Smooth muscle cell (in vitro differentiated cells): ENCODE measurements around the gene SORCS2. TPM values are rescaled to one million over a fixed set of nuclear protein-coding genes. Genes with fewer than 3 reads are reported as not detected.

ENCODE experiments used
- DNase-seq: peaks from one replicate; lab custom pipeline; 2025; ENCODE audit not compliant: unreplicated experiment; lab: John Stamatoyannopoulos, UW
- H2AFZ ChIP-seq: fragments of 200-600 bp; sonication (generic); 2 replicates; pipeline ENCODE4 v1.6.0; 2016; ENCODE audit warnings: antibody characterized with exemption, low read depth, mild to moderate bottlenecking
- H3F3A ChIP-seq: fragments of 200-600 bp; sonication (generic); 2 replicates; pipeline ENCODE4 v1.6.0; 2017; ENCODE audit warnings: antibody characterized with exemption, low read depth
- H3K27ac ChIP-seq: fragments of 200-600 bp; sonication (generic); 2 replicates; pipeline ENCODE4 v1.5.1; 2016; ENCODE audit warnings: low read depth, mild to moderate bottlenecking
- H3K27me3 ChIP-seq: fragments of 200-600 bp; sonication (generic); 2 replicates; pipeline ENCODE4 v1.6.1; 2016; ENCODE audit warnings: low read depth, mild to moderate bottlenecking
- H3K36me3 ChIP-seq: fragments of 200-600 bp; sonication (generic); 2 replicates; pipeline ENCODE4 v1.5.1; 2016; ENCODE audit warnings: low read depth
- H3K4me1 ChIP-seq: fragments of 200-600 bp; sonication (generic); 2 replicates; pipeline ENCODE4 v1.5.1; 2016; ENCODE audit warnings: low read depth
- H3K4me2 ChIP-seq: fragments of 200-600 bp; sonication (generic); 2 replicates; pipeline ENCODE4 v1.6.0; 2016; ENCODE audit warnings: mild to moderate bottlenecking
- H3K4me3 ChIP-seq: fragments of 200-600 bp; sonication (generic); 2 replicates; pipeline ENCODE4 v1.5.1; 2016; ENCODE audit warnings: mild to moderate bottlenecking
- H3K79me2 ChIP-seq: fragments of 200-600 bp; sonication (generic); 2 replicates; pipeline ENCODE4 v1.6.0; 2016; ENCODE audit warnings: low read depth, mild to moderate bottlenecking
- H3K9ac ChIP-seq: fragments of 200-600 bp; sonication (generic); 2 replicates; pipeline ENCODE4 v1.6.0; 2016; ENCODE audit warnings: low read depth
- H3K9me3 ChIP-seq: fragments of 200-600 bp; sonication (generic); replicated peaks from 2 replicates; pipeline ENCODE4 v1.5.1; 2016; ENCODE audit warnings: low read depth
- H4K20me1 ChIP-seq: fragments of 200-600 bp; sonication (generic); 2 replicates; pipeline ENCODE4 v1.6.0; 2016; ENCODE audit warnings: low read depth
- WGBS: methylation state at CpG from one replicate; pipeline ENCODE4 v1.1.7; 2016; ENCODE audit warnings: low lambda C conversion rate; 5-methylcytosine and 5-hydroxymethylcytosine counted together
- polyA plus RNA-seq: library from polyadenylated mRNA; unstranded; fragments of >200 nt; fragmentation: Nextera tagmentation; extraction: Ambion mirVana; gene quantifications from 2 replicates; pipeline ENCODE4 v1.2.1, GENCODE V29; 2016
- total RNA-seq: library from RNA; depleted of rRNA; stranded (reverse); fragments of >200 nt; gene quantifications from 2 replicates; pipeline ENCODE4 v1.2.3, GENCODE V29; 2014
- TF ChIP-seq, protein P1 (sequence below): fragments of 200-600 bp; sonication (generic); IDR thresholded peaks from 2 replicates; pipeline ENCODE4 v1.5.1; 2017; ENCODE audit warnings: borderline replicate concordance, mild to moderate bottlenecking, antibody characterized with exemption; ENCODE audit not compliant: insufficient read depth, poor library complexity, severe bottlenecking

Gene SORCS2
- total and polyA plus RNA-seq, 2 experiments from 2014 or later: 5.2 to 9.3 TPM

DNA sequence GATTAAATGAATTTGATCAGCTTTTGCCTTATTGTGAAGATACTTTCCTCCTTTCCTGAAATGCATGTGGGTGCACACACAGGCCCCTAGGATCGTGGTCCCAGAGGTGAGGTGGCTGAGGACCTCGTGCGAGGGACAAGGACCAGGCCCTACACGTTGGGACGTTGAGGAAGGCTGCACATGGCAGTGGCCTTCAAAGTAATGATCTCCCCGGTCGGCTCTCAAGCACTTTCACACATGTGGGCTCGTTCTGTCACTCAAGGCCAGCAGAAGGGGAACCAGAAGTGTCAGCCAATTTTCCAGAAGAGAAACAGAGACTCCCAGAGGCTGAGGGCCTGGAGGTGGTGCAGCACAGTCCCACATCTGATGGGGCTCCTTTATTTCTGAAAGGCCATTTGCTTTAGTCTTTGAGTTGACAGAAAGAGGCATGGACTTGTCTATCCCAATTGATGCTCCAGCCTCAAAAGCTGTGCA, 550.5 kb downstream of the SORCS2 start:
- H3K4me3 ChIP-seq: no peak overlapping the region
- H2AFZ ChIP-seq: no peak overlapping the region
- H3F3A ChIP-seq: no peaks in the 10 kb centered on the region
- no peak overlapping the region for H3K4me2 ChIP-seq
- TF ChIP-seq, protein P1, sequence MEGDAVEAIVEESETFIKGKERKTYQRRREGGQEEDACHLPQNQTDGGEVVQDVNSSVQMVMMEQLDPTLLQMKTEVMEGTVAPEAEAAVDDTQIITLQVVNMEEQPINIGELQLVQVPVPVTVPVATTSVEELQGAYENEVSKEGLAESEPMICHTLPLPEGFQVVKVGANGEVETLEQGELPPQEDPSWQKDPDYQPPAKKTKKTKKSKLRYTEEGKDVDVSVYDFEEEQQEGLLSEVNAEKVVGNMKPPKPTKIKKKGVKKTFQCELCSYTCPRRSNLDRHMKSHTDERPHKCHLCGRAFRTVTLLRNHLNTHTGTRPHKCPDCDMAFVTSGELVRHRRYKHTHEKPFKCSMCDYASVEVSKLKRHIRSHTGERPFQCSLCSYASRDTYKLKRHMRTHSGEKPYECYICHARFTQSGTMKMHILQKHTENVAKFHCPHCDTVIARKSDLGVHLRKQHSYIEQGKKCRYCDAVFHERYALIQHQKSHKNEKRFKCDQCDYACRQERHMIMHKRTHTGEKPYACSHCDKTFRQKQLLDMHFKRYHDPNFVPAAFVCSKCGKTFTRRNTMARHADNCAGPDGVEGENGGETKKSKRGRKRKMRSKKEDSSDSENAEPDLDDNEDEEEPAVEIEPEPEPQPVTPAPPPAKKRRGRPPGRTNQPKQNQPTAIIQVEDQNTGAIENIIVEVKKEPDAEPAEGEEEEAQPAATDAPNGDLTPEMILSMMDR: no peak
- no peak for DNase-seq
- H3K27ac ChIP-seq: no peak overlapping the region
- no peaks in the 10 kb centered on the region for H3K36me3 ChIP-seq
- H3K9me3 ChIP-seq: no peaks in the 10 kb centered on the region
- peaks cover 2% of the 10 kb centered on the region for H4K20me1 ChIP-seq
- no peaks in the 10 kb centered on the region for H3K27me3 ChIP-seq
- WGBS: 80% methylated on average over 8 of the region's 8 CpGs
- no peaks in the 10 kb centered on the region for H3K4me1 ChIP-seq
- no peaks in the 10 kb centered on the region for H3K79me2 ChIP-seq
- no peak overlapping the region for H3K9ac ChIP-seq

DNA sequence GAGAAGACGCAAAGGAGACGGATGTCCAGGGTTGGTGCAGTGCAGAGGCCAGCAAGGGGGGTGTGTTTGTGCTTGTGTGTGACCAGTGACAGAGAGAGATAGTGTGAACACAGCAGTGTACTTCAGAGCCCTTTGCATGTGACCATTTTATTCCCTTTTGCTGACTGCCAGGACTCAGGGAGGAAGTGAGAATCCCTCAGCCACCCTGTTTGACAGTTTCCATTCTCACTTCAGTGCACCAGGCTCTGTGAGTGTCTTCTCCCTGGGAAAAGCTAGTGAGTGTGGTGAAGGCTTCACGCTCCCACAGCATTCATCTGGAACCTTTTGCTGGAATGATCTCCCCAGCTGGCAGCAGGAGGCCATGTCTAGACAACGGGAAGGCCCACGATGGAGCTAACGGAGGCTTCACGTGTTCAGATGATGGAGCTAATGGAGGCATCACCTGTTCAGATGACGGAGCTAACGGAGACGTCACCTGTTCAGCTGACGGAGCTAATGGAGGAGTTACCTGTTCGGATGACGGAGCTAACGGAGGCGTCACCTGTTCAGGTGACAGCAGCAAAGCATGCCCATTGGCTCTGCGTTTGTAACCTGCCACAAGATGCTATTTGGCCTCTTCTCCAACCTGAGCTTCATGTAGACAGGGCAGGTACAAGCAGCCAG, 551.9 kb downstream of the SORCS2 start:
- no peak overlapping the region for H3K4me2 ChIP-seq
- H3K9me3 ChIP-seq: no peaks in the 10 kb centered on the region
- H2AFZ ChIP-seq: no peak overlapping the region
- no peaks in the 10 kb centered on the region for H3K27me3 ChIP-seq
- H3K4me3 ChIP-seq: no peak overlapping the region
- no peaks in the 10 kb centered on the region for H3K4me1 ChIP-seq
- no peaks in the 10 kb centered on the region for H3K36me3 ChIP-seq
- no peaks in the 10 kb centered on the region for H3F3A ChIP-seq
- H3K79me2 ChIP-seq: no peaks in the 10 kb centered on the region
- H3K9ac ChIP-seq: no peak overlapping the region
- H3K27ac ChIP-seq: no peak overlapping the region
- WGBS: 83% methylated on average over 16 of the region's 16 CpGs
- TF ChIP-seq, protein P1: no peak
- H4K20me1 ChIP-seq: peaks cover 2% of the 10 kb centered on the region
- DNase-seq: no peak

DNA sequence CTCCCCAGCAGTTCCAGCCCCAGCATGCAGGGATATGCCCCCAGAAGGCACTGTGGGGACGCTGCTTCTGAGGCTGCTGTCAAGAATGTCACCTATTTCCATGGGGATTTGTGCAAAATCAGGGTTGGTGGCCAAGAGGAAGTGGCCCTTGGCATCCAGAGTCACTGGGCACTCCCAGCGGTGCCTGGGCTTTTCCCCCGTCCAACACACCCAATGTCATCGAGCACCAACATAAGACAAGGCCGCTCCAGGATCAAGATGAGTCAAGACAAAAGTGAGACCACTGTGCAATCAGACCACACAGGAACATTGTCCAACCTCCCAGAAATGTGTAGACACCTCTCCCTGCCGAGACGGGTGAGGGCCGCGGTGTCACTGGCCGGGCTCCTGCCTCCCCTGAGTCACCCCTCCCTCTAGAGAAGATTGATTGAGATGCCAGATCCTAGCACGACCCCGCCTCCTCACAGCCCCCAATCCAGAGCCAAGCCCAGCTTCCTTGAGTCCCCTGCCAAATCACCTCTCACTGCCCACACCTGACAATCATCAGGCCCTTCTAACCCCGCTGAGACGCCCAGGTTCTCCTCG, 553.1 kb downstream of the SORCS2 start:
- no peak overlapping the region for H3K4me3 ChIP-seq
- no peak overlapping the region for H3K4me2 ChIP-seq
- no peak for DNase-seq
- no peak overlapping the region for H2AFZ ChIP-seq
- peaks cover 12% of the 10 kb centered on the region for H4K20me1 ChIP-seq
- TF ChIP-seq, protein P1: no peak
- H3K79me2 ChIP-seq: no peaks in the 10 kb centered on the region
- no peaks in the 10 kb centered on the region for H3F3A ChIP-seq
- H3K27me3 ChIP-seq: no peaks in the 10 kb centered on the region
- no peaks in the 10 kb centered on the region for H3K9me3 ChIP-seq
- no peak overlapping the region for H3K27ac ChIP-seq
- H3K9ac ChIP-seq: no peak overlapping the region
- WGBS: 90% methylated on average over 15 of the region's 15 CpGs
- no peaks in the 10 kb centered on the region for H3K36me3 ChIP-seq
- H3K4me1 ChIP-seq: no peaks in the 10 kb centered on the region
